PC-9 (cell line): ENCODE data around the gene RAB15.

ENCODE experiments used
- CTCF ChIP-seq: fragments of 200-600 bp; sonication (generic); conservative IDR thresholded peaks from 2 replicates; pipeline ENCODE4 v1.6.1; 2017; ENCODE audit warnings: mixed run types, antibody characterized with exemption, mild to moderate bottlenecking, moderate library complexity
- EZH2 ChIP-seq: fragments of 200-600 bp; sonication (generic); IDR thresholded peaks from 2 replicates; pipeline ENCODE4 v1.8.0; 2017; ENCODE audit warnings: antibody characterized with exemption, low read depth

GRCh38 chr14:64958201-64958600 is 13.9 kb downstream of the RAB15 start:
- TF ChIP-seq CTCF = no peak
- TF ChIP-seq EZH2 = no peak
